Measurements from ENCODE around the gene TPI1. TPM values are rescaled to one million over a fixed set of nuclear protein-coding genes. Genes with fewer than 3 reads are reported as not detected.

The TPI1 gene
- total RNA-seq, 1 experiment from 2014 or later = 1,045 TPM

DNA sequence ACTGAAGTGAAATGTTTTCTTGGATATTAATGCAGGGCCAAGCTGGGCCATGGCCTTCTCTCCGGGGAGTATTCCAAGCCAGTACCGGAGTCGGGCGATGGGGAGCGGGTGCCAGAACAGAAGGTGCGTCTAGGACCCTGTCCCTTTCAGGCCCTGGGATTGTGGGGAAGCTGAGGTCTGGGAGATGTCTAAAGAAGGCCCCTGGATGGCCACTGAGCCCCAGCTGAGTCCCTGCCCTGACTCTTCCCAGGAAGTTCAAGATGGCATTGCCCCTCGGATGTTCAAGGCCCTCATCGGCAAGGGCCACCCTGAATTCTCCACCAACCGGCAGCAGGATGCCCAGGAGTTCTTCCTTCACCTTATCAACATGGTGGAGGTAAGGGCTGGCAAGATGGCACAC is 7.2 kb upstream of the TPI1 start (continued):
- TF ChIP-seq, protein P1, sequence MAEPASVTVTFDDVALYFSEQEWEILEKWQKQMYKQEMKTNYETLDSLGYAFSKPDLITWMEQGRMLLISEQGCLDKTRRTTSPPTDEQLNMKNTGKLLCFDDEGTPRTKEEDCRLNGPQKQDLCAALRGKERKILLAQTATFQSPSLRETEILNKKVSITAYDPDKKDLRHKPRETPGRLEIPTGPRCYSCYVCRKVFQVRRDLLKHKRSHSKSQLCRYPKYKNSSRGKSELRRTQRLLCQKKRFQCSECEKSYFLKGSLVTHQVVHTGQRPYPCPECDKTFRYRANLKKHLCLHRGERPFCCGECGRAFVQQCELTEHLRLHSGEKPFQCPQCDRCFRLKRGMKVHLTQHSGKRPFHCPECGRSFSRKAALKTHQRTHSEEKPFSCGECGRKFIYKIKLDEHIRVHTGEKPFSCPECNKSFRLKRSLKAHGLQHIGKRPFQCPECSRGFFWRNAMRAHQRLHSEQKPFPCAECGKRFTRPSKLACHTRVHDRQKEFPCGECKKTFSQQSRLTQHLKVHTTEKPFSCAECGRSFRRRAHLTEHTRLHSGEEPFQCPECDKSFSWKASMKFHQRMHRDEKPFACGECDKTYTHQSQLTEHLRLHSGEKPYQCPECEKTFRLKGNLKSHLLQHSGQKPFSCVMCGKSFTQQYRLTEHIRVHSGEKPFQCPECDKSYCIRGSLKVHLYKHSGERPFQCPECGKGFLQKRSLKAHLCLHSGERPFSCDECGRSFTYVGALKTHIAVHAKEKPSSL (CRISPR knock-in tag; conservative IDR thresholded peaks at IDR 0.05) = no peak
- TF ChIP-seq, protein P2, sequence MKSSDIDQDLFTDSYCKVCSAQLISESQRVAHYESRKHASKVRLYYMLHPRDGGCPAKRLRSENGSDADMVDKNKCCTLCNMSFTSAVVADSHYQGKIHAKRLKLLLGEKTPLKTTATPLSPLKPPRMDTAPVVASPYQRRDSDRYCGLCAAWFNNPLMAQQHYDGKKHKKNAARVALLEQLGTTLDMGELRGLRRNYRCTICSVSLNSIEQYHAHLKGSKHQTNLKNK (CRISPR knock-in tag; IDR thresholded peaks at IDR 0.05) = no peak
- TF ChIP-seq, protein P3, sequence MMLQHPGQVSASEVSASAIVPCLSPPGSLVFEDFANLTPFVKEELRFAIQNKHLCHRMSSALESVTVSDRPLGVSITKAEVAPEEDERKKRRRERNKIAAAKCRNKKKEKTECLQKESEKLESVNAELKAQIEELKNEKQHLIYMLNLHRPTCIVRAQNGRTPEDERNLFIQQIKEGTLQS (CRISPR knock-in tag; conservative IDR thresholded peaks at IDR 0.05) = no peak
- TF ChIP-seq GTF2I (CRISPR knock-in tag; conservative IDR thresholded peaks at IDR 0.05) (no peak), ZNF232 (CRISPR knock-in tag; IDR thresholded peaks at IDR 0.05) (no peak), ZNF671 (CRISPR knock-in tag; IDR thresholded peaks at IDR 0.05) (no peak), NFE2L1 (CRISPR knock-in tag; IDR thresholded peaks at IDR 0.05) (no peak), PRRX2 (CRISPR knock-in tag; IDR thresholded peaks at IDR 0.05) (no peak), ETV6 (CRISPR knock-in tag; IDR thresholded peaks at IDR 0.05) (no peak), OVOL2 (CRISPR knock-in tag; IDR thresholded peaks at IDR 0.05; ENCODE audit: borderline replicate concordance) (no peak), SMAD3 (CRISPR knock-in tag; IDR thresholded peaks at IDR 0.05; ENCODE audit: borderline replicate concordance) (no peak), KAT7 (CRISPR knock-in tag; IDR thresholded peaks at IDR 0.05; ENCODE audit: borderline replicate concordance) (no peak), TCF7 (CRISPR knock-in tag; IDR thresholded peaks at IDR 0.05; ENCODE audit: low read depth) (no peak), CBFB (CRISPR knock-in tag; IDR thresholded peaks at IDR 0.05; ENCODE audit: low read depth) (no peak), ARID4B (CRISPR knock-in tag; IDR thresholded peaks at IDR 0.05; ENCODE audit: borderline replicate concordance) (no peak)
- TF ChIP-seq, protein P4, sequence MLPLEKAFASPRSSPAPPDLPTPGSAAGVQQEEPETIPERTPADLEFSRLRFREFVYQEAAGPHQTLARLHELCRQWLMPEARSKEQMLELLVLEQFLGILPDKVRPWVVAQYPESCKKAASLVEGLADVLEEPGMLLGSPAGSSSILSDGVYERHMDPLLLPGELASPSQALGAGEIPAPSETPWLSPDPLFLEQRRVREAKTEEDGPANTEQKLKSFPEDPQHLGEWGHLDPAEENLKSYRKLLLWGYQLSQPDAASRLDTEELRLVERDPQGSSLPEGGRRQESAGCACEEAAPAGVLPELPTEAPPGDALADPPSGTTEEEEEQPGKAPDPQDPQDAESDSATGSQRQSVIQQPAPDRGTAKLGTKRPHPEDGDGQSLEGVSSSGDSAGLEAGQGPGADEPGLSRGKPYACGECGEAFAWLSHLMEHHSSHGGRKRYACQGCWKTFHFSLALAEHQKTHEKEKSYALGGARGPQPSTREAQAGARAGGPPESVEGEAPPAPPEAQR (CRISPR knock-in tag; IDR thresholded peaks at IDR 0.05) = no peak
- TF ChIP-seq, protein P5, sequence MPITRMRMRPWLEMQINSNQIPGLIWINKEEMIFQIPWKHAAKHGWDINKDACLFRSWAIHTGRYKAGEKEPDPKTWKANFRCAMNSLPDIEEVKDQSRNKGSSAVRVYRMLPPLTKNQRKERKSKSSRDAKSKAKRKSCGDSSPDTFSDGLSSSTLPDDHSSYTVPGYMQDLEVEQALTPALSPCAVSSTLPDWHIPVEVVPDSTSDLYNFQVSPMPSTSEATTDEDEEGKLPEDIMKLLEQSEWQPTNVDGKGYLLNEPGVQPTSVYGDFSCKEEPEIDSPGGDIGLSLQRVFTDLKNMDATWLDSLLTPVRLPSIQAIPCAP (CRISPR knock-in tag; IDR thresholded peaks at IDR 0.05) = no peak
- TF ChIP-seq, protein P6, sequence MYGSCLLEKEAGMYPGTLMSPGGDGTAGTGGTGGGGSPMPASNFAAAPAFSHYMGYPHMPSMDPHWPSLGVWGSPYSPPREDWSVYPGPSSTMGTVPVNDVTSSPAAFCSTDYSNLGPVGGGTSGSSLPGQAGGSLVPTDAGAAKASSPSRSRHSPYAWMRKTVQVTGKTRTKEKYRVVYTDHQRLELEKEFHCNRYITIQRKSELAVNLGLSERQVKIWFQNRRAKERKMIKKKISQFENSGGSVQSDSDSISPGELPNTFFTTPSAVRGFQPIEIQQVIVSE (CRISPR knock-in tag; IDR thresholded peaks at IDR 0.05; ENCODE audit: borderline replicate concordance) = no peak

All from WTC11 (cell line).